DND-41 (cell line): ENCODE data around the gene PRKCB.
A peak's percentile ranks its signal among the peaks of the same experiment; 100 is the strongest.

Source experiments
- ATAC-seq: fragments of 200-7000 bp; cut with Tn5 transposase; 3 replicates; pipeline ENCODE4 v1.9.1; 2021; ENCODE audit warnings: low read depth; ENCODE audit not compliant: insufficient read depth
- DNase-seq: peaks from one replicate; pipeline ENCODE4 v3.0.0-alpha.2; 2020
- H2AFZ ChIP-seq: 2 replicates; pipeline ENCODE4 v1.6.0; 2012; ENCODE audit warnings: low read depth, low read length
- H3K27ac ChIP-seq: 2 replicates; pipeline ENCODE4 v1.5.1; 2012; ENCODE audit warnings: low read length, inconsistent platforms
- H3K27me3 ChIP-seq: fragments of 200-600 bp; sonication (generic); 2 replicates; pipeline ENCODE4 v1.6.0; 2012; ENCODE audit warnings: low read length, mild to moderate bottlenecking, inconsistent platforms; ENCODE audit not compliant: insufficient read depth, poor library complexity
- H3K36me3 ChIP-seq: 2 replicates; pipeline ENCODE4 v1.5.1; 2012; ENCODE audit warnings: low read length, inconsistent platforms; ENCODE audit not compliant: insufficient read depth
- H3K4me1 ChIP-seq: 2 replicates; pipeline ENCODE4 v1.5.1; 2012; ENCODE audit warnings: mild to moderate bottlenecking, low read length; ENCODE audit not compliant: insufficient read depth
- H3K4me2 ChIP-seq: 2 replicates; pipeline ENCODE4 v1.6.0; 2012; ENCODE audit warnings: mild to moderate bottlenecking, moderate library complexity, low read length, inconsistent platforms; ENCODE audit not compliant: insufficient read depth
- H3K4me3 ChIP-seq, 2 experiments: fragments of 200-600 bp in 1 of 2; shearing (Covaris generic) in 1 of 2; 2 replicates each; pipeline ENCODE4 v1.5.1; 2012 to 2016; ENCODE audit warnings: inconsistent platforms in 2 of 2, low read length in 2 of 2, mild to moderate bottlenecking in 2 of 2, low read depth in 1 of 2, moderate library complexity in 1 of 2
- H3K79me2 ChIP-seq: 2 replicates; pipeline ENCODE4 v1.6.0; 2012; ENCODE audit warnings: low read length, inconsistent platforms; ENCODE audit not compliant: insufficient read depth
- H3K9ac ChIP-seq: 2 replicates; pipeline ENCODE4 v1.6.0; 2012; ENCODE audit warnings: low read depth, mild to moderate bottlenecking, inconsistent platforms, low read length, moderate library complexity
- H3K9me3 ChIP-seq: 2 replicates; pipeline ENCODE4 v1.5.1; 2012; ENCODE audit warnings: low read length, moderate library complexity, mild to moderate bottlenecking, inconsistent platforms; ENCODE audit not compliant: insufficient read depth, severe bottlenecking
- H4K20me1 ChIP-seq: 2 replicates; pipeline ENCODE4 v1.6.0; 2012; ENCODE audit warnings: low read length; ENCODE audit not compliant: insufficient read depth
- CTCF ChIP-seq: IDR thresholded peaks from 2 replicates; pipeline ENCODE4 v1.5.1; 2012; ENCODE audit warnings: borderline replicate concordance, low read length, moderate library complexity, mild to moderate bottlenecking; ENCODE audit not compliant: poor library complexity, severe bottlenecking; ENCODE audit errors: extremely low read depth
- EZH2 ChIP-seq: IDR thresholded peaks from 3 replicates; pipeline ENCODE4 v1.6.1; 2012; ENCODE audit warnings: borderline replicate concordance, low read depth, mild to moderate bottlenecking, moderate library complexity, low read length, inconsistent platforms; ENCODE audit not compliant: severe bottlenecking

Gene PRKCB

GRCh38 chr16:23962001-23962400, 126.2 kb downstream of the PRKCB start:
- H2AFZ ChIP-seq: no peak overlapping the region
- no peaks in the 10 kb centered on the region; the same call in 1 of the 2 replicates for H4K20me1 ChIP-seq
- no peak for TF ChIP-seq EZH2
- TF ChIP-seq CTCF: no peak
- no peak overlapping the region for H3K9ac ChIP-seq
- H3K4me3 ChIP-seq: no peak overlapping the region
- no peak for ATAC-seq
- H3K4me1 ChIP-seq: peaks cover 28% of the 10 kb centered on the region
- peaks cover 41% of the 10 kb centered on the region for H3K79me2 ChIP-seq
- H3K27me3 ChIP-seq: no peaks in the 10 kb centered on the region
- no peak overlapping the region for H3K27ac ChIP-seq
- H3K9me3 ChIP-seq: no peaks in the 10 kb centered on the region
- H3K36me3 ChIP-seq: peaks cover 13% of the 10 kb centered on the region
- no peak overlapping the region for H3K4me2 ChIP-seq
- no peak for DNase-seq

GRCh38 chr16:23964136-23964535, 128.4 kb downstream of the PRKCB start:
- Histone ChIP-seq H4K20me1 (peaks cover 2% of the 10 kb centered on the region; the same call in 1 of the 2 replicates), H2AFZ (no peak overlapping the region), H3K4me1 (peaks cover 32% of the 10 kb centered on the region), H3K9me3 (no peaks in the 10 kb centered on the region), H3K36me3 (peaks cover 13% of the 10 kb centered on the region), H3K27me3 (no peaks in the 10 kb centered on the region), H3K9ac (no peak overlapping the region), H3K4me3 (no peak overlapping the region), H3K79me2 (peaks cover 45% of the 10 kb centered on the region), H3K27ac (peak overlapping the region; percentile 32; the same call in 1 of the 2 replicates), H3K4me2 (no peak overlapping the region)
- ATAC-seq (no peak), DNase-seq (no peak)
- TF ChIP-seq EZH2: no peak
- TF ChIP-seq CTCF: no peak

- Histone ChIP-seq H3K9me3 (no peaks in the 10 kb centered on the region), H4K20me1 (peaks cover 2% of the 10 kb centered on the region; the same call in 1 of the 2 replicates), H3K9ac (peak overlapping the region; percentile 36; the same call in 1 of the 2 replicates), H3K4me1 (peaks cover 32% of the 10 kb centered on the region), H3K27ac (peak overlapping the region; percentile 81), H3K4me3 (no peak overlapping the region), H3K27me3 (no peaks in the 10 kb centered on the region), H3K4me2 (peak overlapping the region; percentile 59), H3K79me2 (peaks cover 46% of the 10 kb centered on the region), H2AFZ (no peak overlapping the region), H3K36me3 (peaks cover 13% of the 10 kb centered on the region)
- ATAC-seq: no peak
- DNase-seq: no peak
- TF ChIP-seq CTCF (no peak), EZH2 (no peak)
These were observed 129.5 kb downstream of the PRKCB start for GRCh38 chr16:23965137-23965733.
